Naive thymus-derived CD8-positive, alpha-beta T cell (primary cell): ENCODE data around the gene HMOX2. TPM values are rescaled to one million over a fixed set of nuclear protein-coding genes. Genes with fewer than 3 reads are reported as not detected.

Experiments used
- ATAC-seq, 2 donors: fragments of 150-1000 bp; cut with Tn5 transposase in 1 of 2; sonication (Bioruptor Pico), chemical (Tn5 transposase) in 1 of 2; 1 replicate in 1 of 2; 2 replicates in 1 of 2; pipeline ENCODE4 v1.10.0; 2021; ENCODE audit warnings: mild to moderate bottlenecking in 2 of 2, moderate library complexity in 2 of 2
- POLR2A ChIA-PET: fragments of 350-600 bp; sonication (Branson Sonifier 250); formaldehyde crosslinking; loops from one replicate; lab custom pipeline; 2021; ENCODE audit warnings: antibody characterized with exemption; lab: Charles Lee
- DNase-seq, 10 donors: peaks; one replicate each; pipeline versions ENCODE4 v3.0.0 to v3.0.0-alpha.2; 2020 to 2022
- H3K27ac Mint-ChIP-seq, 10 donors: one replicate each; pipeline ENCODE4 v1.8.0; 2020 to 2022; ENCODE audit warnings: mild to moderate bottlenecking in 10 of 10, mixed read lengths in 10 of 10, moderate library complexity in 4 of 10, inconsistent platforms in 1 of 10
- H3K27me3 Mint-ChIP-seq, 5 donors: one replicate each; pipeline ENCODE4 v1.8.0; 2021 to 2022; ENCODE audit warnings: mixed read lengths in 5 of 5
- H3K36me3 Mint-ChIP-seq, 3 donors: one replicate each; pipeline ENCODE4 v1.8.0; 2020 to 2022; ENCODE audit warnings: mixed read lengths in 3 of 3, mild to moderate bottlenecking in 2 of 3, inconsistent platforms in 1 of 3
- H3K4me1 Mint-ChIP-seq, 4 donors: one replicate each; pipeline ENCODE4 v1.8.0; 2021 to 2022; ENCODE audit warnings: mixed read lengths in 4 of 4
- H3K4me3 Mint-ChIP-seq, 10 donors: one replicate each; pipeline ENCODE4 v1.8.0; 2020 to 2022; ENCODE audit warnings: mild to moderate bottlenecking in 10 of 10, mixed read lengths in 10 of 10, moderate library complexity in 6 of 10, inconsistent platforms in 1 of 10
- H3K9me3 Mint-ChIP-seq, 9 donors: one replicate each; pipeline ENCODE4 v1.8.0; 2020 to 2022; ENCODE audit warnings: mixed read lengths in 9 of 9, mild to moderate bottlenecking in 3 of 9, inconsistent platforms in 1 of 9, moderate library complexity in 1 of 9
- polyA plus RNA-seq, 3 donors: library from polyadenylated mRNA; unstranded; fragments of 300-500 nt; fragmentation: Illumina TruSeq; gene quantifications; one replicate each; pipeline ENCODE4 v1.2.3, GENCODE V29; 2021
- total RNA-seq, 8 experiments: library from RNA in 2 of 8; stranded (reverse) in 2 of 8; gene quantifications; one replicate each; pipeline ENCODE4 v1.2.3 and lab custom pipeline; 2021 to 2026

The HMOX2 gene
- total and polyA plus RNA-seq, 5 experiments from 2014 or later = 64.3 to 210 (median 123) TPM

DNA sequence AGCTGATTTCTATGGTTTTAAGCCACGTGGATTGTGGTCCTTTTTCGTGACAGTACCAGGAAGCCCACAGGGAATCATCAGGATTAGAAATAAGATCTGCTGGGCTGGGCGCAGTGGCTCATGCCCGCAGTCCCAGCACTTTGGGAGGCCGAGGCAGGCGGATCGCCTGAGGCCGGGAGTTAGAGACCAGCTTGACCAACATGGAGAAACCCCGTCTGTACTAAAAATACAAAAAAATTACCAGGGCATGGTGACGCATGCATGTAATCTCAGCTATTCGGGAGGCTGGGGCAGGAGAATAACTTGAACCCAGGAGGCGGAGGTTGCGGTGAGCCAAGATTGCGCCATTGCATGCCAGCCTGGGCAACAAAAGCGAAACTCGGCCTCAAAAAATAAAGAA lies 8.3 kb upstream of the HMOX2 start:
- H3K36me3 Mint-ChIP-seq = peaks cover 0 to 58% (median 11%) of the 10 kb centered on the region in 3 donors
- H3K27ac Mint-ChIP-seq = peak overlapping the region in 2 of 10 donors; percentile 14 to 87
- DNase-seq (no peak), ATAC-seq (no peak)
- peaks cover 5 to 31% (median 19%) of the 10 kb centered on the region in 4 donors for H3K4me1 Mint-ChIP-seq
- H3K9me3 Mint-ChIP-seq = no peaks in the 10 kb centered on the region
- H3K4me3 Mint-ChIP-seq = no peak overlapping the region
- H3K27me3 Mint-ChIP-seq = no peaks in the 10 kb centered on the region
- POLR2A ChIA-PET = interaction anchor here (1.4 to 2.2 kb wide), 2 partner anchors 8 to 36 kb away, joined by 3 to 7 read pairs; partner anchors contain the start of gene HMOX2

DNA sequence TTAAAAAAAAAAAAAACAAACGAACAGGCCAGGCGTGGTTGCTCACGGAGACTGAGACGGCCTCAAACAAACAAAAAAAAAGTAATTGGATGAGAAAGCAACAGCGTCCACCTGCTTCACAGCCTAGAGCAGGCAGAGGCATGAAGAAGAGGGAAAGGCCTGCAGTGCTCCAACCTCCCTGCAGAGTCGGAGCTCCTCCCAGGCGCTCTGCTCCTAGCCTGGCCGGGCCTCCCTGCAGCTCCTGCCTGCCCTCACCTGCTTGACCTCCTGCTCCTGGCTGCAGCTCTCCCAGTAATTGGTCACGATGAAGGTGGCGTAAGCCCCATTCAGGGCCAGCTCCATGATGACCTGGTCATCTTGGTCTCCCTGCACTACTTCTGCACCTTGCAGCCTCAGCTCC lies 7.2 kb upstream of the HMOX2 start:
- no peak overlapping the region for H3K4me3 Mint-ChIP-seq
- ATAC-seq (no peak), DNase-seq (no peak)
- H3K36me3 Mint-ChIP-seq = peaks cover 0 to 47% (median 11%) of the 10 kb centered on the region in 3 donors
- peak overlapping the region in 1 of 10 donors; percentile 31 for H3K27ac Mint-ChIP-seq
- no peaks in the 10 kb centered on the region for H3K27me3 Mint-ChIP-seq
- H3K9me3 Mint-ChIP-seq = no peaks in the 10 kb centered on the region
- H3K4me1 Mint-ChIP-seq = peaks cover 12 to 41% (median 25%) of the 10 kb centered on the region in 4 donors
- POLR2A ChIA-PET = interaction anchor here (0.5 kb wide), 1 partner anchor 40 kb away, joined by 5 read pairs; no protein-coding TSS in a partner anchor

DNA sequence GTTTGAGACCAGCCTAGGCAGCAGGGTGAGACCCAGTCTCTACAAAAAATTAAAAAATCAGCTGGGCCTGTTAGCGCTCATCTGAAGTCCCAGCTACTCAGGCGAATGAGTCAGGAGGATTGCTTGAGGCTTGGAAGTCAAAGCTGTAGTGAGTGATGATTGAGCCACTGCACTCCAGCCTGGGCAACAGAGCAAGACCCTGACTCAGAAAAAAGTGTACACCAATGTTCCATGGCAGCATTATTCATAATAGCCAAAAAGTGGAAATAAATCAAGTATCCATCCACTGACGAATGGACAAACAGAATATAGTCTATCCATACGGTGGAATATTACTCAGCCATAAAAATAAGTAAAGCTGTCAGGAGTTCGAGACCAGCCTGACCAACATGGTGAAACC lies 4.3 kb upstream of the HMOX2 start:
- Mint-ChIP-seq H3K4me3 (peak overlapping the region in 2 of 10 donors; percentile 24 to 26), H3K4me1 (peaks cover 10 to 38% (median 27%) of the 10 kb centered on the region in 4 donors), H3K9me3 (peaks cover 0 to 2% (median 0%) of the 10 kb centered on the region in 9 donors), H3K36me3 (peaks cover 0 to 21% (median 6%) of the 10 kb centered on the region in 3 donors), H3K27ac (peak overlapping the region in 7 of 10 donors; percentile 29 to 98 (median 68)), H3K27me3 (no peaks in the 10 kb centered on the region)
- ATAC-seq (no peak), DNase-seq (no peak)
- POLR2A ChIA-PET = interaction anchor here (0.8 to 10.5 kb wide), 5 partner anchors 12 to 222 kb away, joined by 3 to 324 read pairs (median 6); partner anchors contain the start of gene NUDT16L1

DNA sequence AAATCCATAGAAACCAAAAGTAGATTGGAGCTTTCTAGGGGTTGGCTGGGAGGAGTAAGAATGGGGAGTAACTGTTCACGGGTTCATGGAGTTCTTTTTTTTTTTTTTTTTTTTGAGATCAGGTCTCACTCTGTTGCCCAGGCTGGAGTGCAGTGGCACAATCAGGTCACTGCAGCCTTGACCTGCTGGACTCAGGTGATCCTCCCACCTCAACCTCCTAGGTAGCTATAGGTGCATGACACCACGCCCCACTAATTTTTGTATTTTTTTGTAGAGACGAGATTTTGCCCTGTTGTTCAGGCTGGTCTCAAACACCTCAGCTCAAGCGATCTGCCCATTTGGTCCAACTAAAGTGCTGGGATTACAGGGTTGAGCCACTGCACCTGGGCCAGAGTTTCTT lies 3.3 kb upstream of the HMOX2 start:
- Mint-ChIP-seq H3K36me3 (peaks cover 0 to 13% (median 4%) of the 10 kb centered on the region in 3 donors), H3K27ac (peak overlapping the region; percentile 1 to 98 (median 74)), H3K4me3 (peak overlapping the region in 9 of 10 donors; percentile 12 to 93 (median 86)), H3K9me3 (peaks cover 0 to 2% (median 0%) of the 10 kb centered on the region in 9 donors), H3K4me1 (peaks cover 11 to 44% (median 34%) of the 10 kb centered on the region in 4 donors), H3K27me3 (no peaks in the 10 kb centered on the region)
- DNase-seq (no peak), ATAC-seq (no peak)
- POLR2A ChIA-PET = interaction anchor here (0.7 to 10.5 kb wide), 4 partner anchors 15 to 189 kb away, joined by 4 to 324 read pairs (median 8); no protein-coding TSS in a partner anchor

DNA sequence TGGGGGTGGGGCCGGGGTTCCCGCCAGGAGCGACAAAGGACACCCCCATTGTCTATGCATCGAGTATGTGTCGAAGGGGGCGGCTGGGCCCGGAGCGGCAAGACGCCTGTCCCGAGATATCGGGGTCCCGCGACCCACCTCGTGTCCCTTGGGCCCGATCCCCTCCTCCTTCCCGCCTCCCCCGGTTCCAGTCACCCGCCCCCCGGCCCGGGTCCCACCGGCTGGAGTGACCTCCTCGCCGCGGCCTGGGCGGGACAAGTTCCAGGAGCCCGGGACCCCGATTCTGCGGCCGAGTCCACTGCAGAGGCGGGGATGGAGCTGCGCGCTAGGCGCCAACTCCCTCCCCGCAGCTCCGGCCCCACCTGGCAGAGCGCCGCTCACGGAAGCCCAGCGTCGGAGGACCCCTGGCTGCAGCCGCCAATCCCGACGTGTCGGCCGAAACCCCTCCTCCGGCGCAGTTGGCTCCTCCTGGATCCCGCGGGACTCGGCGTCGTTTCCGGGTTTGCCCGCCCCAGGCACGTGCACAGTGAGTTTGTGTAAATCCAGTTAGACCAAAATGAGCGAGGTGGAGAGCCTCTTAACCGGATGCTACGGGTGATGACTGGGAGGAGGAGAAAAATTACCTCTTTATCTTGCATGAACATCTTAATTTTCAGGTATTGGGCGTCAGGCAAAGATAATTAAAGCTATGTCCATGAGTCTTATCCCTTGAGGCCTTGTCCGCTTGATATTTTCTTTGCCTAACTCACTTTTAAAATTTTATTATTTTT lies 1.8 kb upstream of the HMOX2 start, which contains the start of gene NMRAL1:
TSS of gene NMRAL1 (minus strand) at position 434 of the 770 bp plus-strand sequence. CDS start 493 bp downstream, outside the sequence.
- peaks cover 0 to 12% (median 3%) of the 10 kb centered on the region in 3 donors for H3K36me3 Mint-ChIP-seq
- DNase-seq (peak; percentile 70 to 94 (median 86)), ATAC-seq (peak; percentile 69 to 74)
- POLR2A ChIA-PET = interaction anchor here (0.6 to 10.5 kb wide), 9 partner anchors 9 to 1724 kb away, joined by 3 to 324 read pairs (median 6); partner anchors contain the start of genes CDIP1 and CORO7
- peak within 1 kb of the TSS; percentile 76 to 94 (median 89) for H3K4me3 Mint-ChIP-seq
- peak within 1 kb of the TSS; percentile 61 to 98 (median 94) for H3K27ac Mint-ChIP-seq
- H3K4me1 Mint-ChIP-seq = peaks cover 16 to 56% (median 43%) of the 10 kb centered on the region in 4 donors
- no peaks in the 10 kb centered on the region for H3K27me3 Mint-ChIP-seq
- peaks cover 0 to 2% (median 0%) of the 10 kb centered on the region in 9 donors for H3K9me3 Mint-ChIP-seq

DNA sequence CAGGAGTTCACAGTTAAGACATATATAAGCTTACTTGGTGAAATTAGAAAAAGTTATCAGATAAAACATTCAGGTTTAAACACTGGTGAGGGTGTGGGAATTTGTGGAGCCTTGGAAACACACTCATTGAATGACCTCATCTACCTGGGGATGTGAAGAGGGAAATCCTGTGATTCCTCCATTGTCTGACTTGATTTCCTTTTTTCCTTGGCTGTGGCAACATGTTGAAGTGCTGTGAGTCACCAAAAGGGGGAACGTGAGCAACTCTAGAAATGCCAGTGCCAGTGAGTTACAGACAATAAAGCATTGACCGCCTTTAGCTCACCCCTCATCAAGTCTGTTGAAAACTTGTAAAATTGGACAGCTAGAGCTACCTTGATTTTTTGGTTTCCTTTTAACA lies 1.8 kb downstream of the HMOX2 start:
- Mint-ChIP-seq H3K27ac (peak overlapping the region; percentile 89 to 96 (median 94)), H3K4me1 (peaks cover 28 to 71% (median 63%) of the 10 kb centered on the region in 4 donors), H3K27me3 (no peaks in the 10 kb centered on the region), H3K4me3 (peak overlapping the region; percentile 85 to 97 (median 91)), H3K36me3 (peaks cover 0 to 25% (median 3%) of the 10 kb centered on the region in 3 donors), H3K9me3 (peaks cover 0 to 2% (median 0%) of the 10 kb centered on the region in 9 donors)
- POLR2A ChIA-PET = interaction anchor here (0.7 to 10.5 kb wide), 8 partner anchors 10 to 146 kb away, joined by 3 to 324 read pairs (median 5); partner anchors contain the start of gene CDIP1
- DNase-seq (no peak), ATAC-seq (no peak)

DNA sequence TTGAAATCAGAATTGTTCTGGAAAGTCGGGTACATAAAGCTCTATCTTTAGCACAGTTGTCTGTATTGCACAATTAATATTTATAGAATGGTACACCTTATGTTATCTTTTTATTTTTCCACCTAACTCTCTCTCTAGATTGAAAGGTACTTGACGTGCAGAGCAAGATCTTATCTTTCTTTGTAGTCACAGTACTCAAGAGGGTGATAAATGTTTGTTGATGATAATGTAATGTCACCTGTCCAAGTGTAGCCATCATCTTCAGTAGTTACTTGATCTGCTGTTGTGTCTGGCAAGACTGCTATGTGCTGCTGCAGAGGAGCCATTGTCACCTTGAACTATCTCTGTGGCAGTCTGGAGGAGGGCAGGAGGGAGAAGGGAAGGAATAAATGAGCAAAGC lies 5.3 kb downstream of the HMOX2 start:
- Mint-ChIP-seq H3K4me3 (peak overlapping the region in 8 of 10 donors; percentile 25 to 82 (median 50)), H3K27me3 (no peaks in the 10 kb centered on the region)

DNA sequence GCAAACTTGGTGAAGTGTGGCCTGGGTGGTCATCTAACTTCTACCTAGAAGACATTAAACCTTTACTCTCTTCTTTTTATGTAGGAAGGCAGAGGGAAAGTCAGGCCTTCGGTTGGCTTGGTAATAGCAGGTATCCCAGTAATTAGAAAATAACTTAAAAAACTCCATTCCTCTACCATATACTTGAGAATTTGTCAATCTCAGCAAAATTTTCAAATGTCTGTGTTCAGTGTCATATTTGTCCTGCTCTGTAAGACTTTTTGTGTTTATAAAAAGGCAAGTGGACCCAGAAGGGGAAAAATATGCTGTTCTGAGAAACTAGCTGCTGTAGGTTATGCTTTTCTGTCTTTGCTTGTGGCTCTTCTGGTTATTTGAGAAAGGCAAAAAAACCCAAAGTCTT lies 5.8 kb downstream of the HMOX2 start:
- POLR2A ChIA-PET = interaction anchor here (10.1 kb wide), 1 partner anchor 21 kb away, joined by 207 read pairs; no protein-coding TSS in a partner anchor
- peaks cover 31 to 73% (median 65%) of the 10 kb centered on the region in 4 donors for H3K4me1 Mint-ChIP-seq
- H3K36me3 Mint-ChIP-seq = peaks cover 5 to 63% (median 19%) of the 10 kb centered on the region in 3 donors
- DNase-seq (no peak), ATAC-seq (no peak)
- H3K27ac Mint-ChIP-seq = peak overlapping the region; percentile 68 to 94 (median 86)
- H3K4me3 Mint-ChIP-seq = peak overlapping the region in 8 of 10 donors; percentile 25 to 82 (median 50)
- H3K9me3 Mint-ChIP-seq = no peaks in the 10 kb centered on the region
- H3K27me3 Mint-ChIP-seq = no peaks in the 10 kb centered on the region

More for the DNA sequence above, 5.3 kb downstream of the HMOX2 start:
- Mint-ChIP-seq H3K27ac (peak overlapping the region; percentile 68 to 94 (median 84)), H3K4me1 (peaks cover 31 to 69% (median 62%) of the 10 kb centered on the region in 4 donors), H3K36me3 (peaks cover 5 to 59% (median 19%) of the 10 kb centered on the region in 3 donors), H3K9me3 (no peaks in the 10 kb centered on the region)
- ATAC-seq (peak; percentile 12 to 21), DNase-seq (no peak)
- POLR2A ChIA-PET = interaction anchor here (10.1 kb wide), 1 partner anchor 21 kb away, joined by 207 read pairs; no protein-coding TSS in a partner anchor

DNA sequence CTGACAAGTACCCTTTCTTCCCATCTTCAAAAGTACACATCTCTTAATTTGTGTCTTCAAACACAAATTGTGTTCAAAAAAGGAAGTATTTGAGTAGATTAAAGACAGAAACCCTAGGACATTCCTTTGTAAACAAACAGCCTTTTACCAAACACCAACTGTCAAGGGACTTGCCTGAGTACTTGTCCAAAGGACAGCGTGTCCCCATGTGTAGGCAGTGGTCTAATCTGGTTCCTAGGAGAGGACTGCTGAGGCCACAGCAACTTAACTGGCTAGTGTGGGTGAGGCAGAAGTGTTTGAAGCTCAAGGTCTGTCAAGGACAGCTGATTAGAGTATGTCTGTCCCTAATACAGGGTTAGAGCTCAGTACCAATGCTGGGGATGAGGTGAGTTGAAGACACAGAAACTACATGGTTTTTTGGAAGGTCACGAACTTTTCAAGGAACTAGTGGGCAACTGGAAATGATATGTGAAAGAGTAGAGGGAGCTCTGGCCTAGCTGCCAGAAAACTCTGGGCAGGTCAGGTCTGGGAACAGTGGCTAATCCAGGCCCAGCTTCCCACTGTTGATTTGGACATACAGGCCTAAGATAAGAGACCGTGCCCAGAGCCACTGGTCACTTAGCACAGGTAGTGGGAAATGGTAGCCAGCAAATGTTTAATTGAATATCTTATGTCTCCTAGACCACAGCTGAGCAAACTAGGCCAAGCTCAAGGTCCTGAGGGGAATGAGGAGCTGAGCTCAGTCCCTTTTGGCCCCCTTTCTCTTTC lies 10.1 kb downstream of the HMOX2 start:
- POLR2A ChIA-PET = interaction anchor here (0.6 to 10.1 kb wide), 5 partner anchors 10 to 324 kb away, joined by 3 to 207 read pairs (median 3); partner anchors contain the start of genes HMOX2 and NMRAL1
- DNase-seq (no peak), ATAC-seq (no peak)
- peaks cover 5 to 73% (median 25%) of the 10 kb centered on the region in 3 donors for H3K36me3 Mint-ChIP-seq
- peak overlapping the region in 6 of 10 donors; percentile 2 to 23 (median 12) for H3K4me3 Mint-ChIP-seq
- no peaks in the 10 kb centered on the region for H3K9me3 Mint-ChIP-seq
- H3K27me3 Mint-ChIP-seq = no peaks in the 10 kb centered on the region
- H3K4me1 Mint-ChIP-seq = peaks cover 36 to 82% (median 75%) of the 10 kb centered on the region in 4 donors
- H3K27ac Mint-ChIP-seq = peak overlapping the region; percentile 83 to 98 (median 90)

DNA sequence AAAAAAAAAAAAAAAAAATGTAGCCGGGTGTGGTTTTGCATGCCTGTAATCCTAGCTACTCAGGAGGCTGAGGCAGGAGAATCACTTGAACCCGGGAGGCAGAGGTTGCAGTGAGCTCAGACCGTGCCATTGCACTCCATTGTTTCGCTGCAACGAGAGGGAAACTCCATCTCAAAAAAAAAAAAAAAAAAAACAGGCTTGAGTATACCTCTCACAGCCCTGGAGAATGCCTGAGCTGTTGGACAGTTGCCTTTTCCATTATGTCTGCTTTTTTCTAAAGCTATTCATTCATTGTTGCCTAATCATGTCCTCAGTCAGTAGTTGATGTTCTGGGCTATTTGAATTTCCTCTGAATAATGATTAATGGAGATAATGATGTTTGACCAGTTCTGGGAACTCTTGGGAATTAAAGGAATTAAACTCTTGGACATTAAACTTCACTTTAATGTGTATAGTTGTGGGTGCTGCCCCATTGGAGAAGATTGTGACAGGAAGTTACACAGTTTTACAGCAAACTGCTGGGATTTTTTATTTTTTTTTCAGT lies 11.8 kb downstream of the HMOX2 start:
- Mint-ChIP-seq H3K27me3 (no peaks in the 10 kb centered on the region), H3K4me3 (peak overlapping the region; percentile 54 to 78 (median 74)), H3K36me3 (peaks cover 5 to 67% (median 25%) of the 10 kb centered on the region in 3 donors)

DNA sequence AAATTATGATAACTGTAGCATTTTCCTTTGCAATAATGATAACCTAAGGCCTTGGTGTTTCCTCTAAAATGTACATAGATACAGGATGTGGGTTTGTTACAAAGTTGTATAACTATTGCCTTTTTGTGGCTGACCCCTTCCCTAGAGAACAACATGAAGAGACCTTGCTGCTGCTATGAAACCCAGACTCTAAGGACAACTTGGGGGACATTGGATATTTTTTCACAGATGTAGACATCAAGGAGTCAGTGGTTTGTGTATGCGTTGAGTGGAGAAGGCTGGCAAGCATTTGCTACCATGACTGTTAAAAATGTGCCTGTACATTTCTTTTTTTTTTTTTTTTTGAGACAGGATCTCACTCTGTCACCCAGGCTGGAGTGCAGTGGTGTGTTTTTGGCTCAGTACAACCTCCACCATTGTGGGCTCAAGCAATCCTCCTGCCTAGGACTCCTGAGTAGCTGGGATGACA lies 12.3 kb downstream of the HMOX2 start:
- peaks cover 5 to 69% (median 25%) of the 10 kb centered on the region in 3 donors for H3K36me3 Mint-ChIP-seq
- H3K4me1 Mint-ChIP-seq = peaks cover 25 to 80% (median 67%) of the 10 kb centered on the region in 4 donors
- H3K4me3 Mint-ChIP-seq = peak overlapping the region; percentile 54 to 78 (median 74)
- peak overlapping the region; percentile 91 to 99 (median 96) for H3K27ac Mint-ChIP-seq
- no peaks in the 10 kb centered on the region for H3K27me3 Mint-ChIP-seq
- H3K9me3 Mint-ChIP-seq = no peaks in the 10 kb centered on the region
- POLR2A ChIA-PET = interaction anchor here (0.6 to 10.1 kb wide), 11 partner anchors 12 to 216 kb away, joined by 3 to 207 read pairs (median 4); partner anchors contain the start of genes HMOX2, NMRAL1 and TFAP4
- ATAC-seq = peak; percentile 85 to 90
- peak in 7 of 10 donors; percentile 26 to 88 (median 74) for DNase-seq

More for the DNA sequence above, 11.8 kb downstream of the HMOX2 start:
- DNase-seq = peak in 1 of 10 donors; percentile 38
- H3K27ac Mint-ChIP-seq = peak overlapping the region; percentile 91 to 99 (median 96)
- no peaks in the 10 kb centered on the region for H3K9me3 Mint-ChIP-seq
- ATAC-seq = peak; percentile 42 to 47
- POLR2A ChIA-PET = interaction anchor here (0.6 to 10.1 kb wide), 10 partner anchors 12 to 1476 kb away, joined by 3 to 207 read pairs (median 4); partner anchors contain the start of genes HMOX2, NMRAL1 and TFAP4
- peaks cover 22 to 79% (median 65%) of the 10 kb centered on the region in 4 donors for H3K4me1 Mint-ChIP-seq
